Stimulated activated CD4-positive, alpha-beta T cell treated with anti-CD3 and anti-CD28 coated beads, TNF-alpha, amount 100 ng/mL, for 48 hours (primary cell): ENCODE data around the gene LTBP3.

Experiments used
- DNase-seq, 3 donors: peaks; one replicate each; pipeline ENCODE4 v3.0.0-alpha.2; 2020; ENCODE audit warnings: low read depth in 3 of 3

Gene LTBP3

DNA sequence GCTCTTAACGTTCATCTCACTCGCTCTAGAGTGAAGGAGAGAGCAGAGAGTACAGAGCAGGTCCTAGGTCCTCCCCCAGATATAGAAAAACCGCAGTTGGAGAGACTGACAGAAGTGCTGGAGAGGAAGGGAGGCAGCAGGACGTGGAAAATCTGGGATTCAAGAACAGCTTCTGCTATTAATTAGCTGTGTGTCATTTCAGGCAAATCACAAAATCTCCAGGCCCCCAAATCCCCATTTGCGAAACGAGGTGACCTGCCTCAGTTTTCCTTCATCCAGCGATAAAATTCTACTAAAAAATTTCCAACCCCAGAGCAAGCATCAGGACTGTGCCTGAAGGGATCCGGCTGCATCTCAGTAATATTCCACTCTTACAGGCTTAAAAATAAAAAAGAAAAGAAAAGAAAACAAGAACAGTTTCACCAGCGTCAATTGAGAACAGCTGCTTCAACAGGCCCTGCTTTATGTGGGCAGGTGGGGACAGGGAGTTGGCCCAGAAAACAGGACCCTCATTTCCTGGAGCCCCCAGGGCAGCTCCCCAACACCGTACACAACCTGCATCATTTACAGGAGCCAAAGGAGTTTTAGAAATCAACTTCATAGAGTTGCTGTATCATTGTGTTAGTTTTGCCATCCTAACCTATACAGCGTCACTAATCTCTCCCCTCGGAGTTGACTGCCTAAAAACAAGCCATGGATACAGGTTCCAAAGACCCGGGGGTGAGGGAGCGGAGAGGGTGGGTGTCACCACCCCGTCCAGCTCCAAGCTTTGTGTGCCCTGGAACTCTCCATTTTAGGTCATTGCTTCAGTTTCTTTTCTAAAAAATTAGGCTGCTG lies 61.6 kb downstream of the LTBP3 start:
- no peak for DNase-seq

DNA sequence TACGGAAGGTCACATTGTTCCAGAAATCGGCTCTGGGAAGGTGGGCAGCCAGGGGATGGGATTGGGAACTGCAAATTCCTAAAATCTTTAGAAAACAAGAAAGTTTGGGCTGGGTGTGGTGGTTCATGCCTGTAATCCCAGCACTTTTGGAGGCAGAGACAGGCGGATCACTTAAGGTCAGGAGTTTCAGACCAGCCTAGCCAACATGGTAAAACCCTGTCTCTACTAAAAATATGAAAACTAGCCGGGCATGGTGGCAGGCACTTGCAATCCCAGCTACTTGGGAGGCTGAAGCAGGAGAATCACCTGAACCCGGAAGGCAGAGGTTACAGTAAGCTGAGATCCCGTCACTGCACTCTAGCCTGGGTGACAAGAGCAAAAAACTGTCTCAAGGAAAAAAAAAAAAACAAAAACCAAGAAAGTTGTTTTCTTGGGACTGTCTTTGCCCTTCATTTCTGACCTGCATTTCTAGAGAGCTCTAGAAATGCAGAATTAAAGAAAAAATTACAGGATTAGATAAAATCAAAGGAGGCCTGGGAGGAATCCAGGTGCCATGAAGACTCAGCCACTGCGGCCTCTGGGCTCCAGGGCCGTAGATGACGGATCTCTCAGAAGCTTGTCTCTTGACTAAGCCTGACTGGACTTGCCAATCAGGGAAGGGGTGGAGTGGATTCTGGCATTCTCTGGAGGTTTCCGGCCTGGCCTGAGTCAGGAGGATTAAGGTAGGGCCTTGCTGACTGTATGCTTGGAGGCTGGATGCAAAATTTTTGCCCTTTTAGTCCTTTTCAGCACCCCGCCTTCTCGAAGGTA lies 64.6 kb downstream of the LTBP3 start:
- no peak for DNase-seq

DNA sequence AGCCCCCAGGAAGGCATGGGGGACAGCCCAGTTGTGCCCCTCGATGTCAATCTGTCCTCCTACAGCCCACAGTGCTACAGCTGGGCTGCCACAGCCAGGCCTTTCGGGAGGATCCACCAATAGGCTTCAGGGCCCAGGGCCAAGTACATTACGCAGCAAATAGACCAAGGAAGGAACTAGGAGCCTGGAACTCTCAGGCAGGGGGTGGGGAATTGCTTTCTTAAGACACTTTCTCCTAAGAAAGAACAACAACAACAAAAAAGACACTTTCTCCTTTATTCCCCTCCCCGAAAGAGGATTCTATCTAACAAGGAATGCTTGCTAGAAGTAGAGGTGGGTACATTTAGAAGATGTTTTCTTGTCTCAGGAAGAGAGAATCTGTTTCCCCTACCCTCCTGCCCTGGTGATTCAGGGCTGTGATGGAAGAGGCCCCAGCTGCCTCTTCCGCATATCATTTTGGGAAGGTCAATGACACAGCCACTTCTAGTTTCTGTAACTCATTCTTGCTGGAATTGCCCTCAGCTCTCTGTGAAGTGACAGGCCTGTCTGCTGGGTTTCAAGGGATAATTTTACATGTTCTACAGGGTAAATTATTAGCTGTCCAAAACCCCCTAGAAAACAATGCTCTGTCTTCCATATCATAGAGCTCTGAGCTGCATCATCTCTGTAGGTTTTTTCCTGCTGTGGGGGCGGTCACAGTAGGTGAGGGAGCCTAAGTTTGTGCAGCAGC lies 65.4 kb downstream of the LTBP3 start:
- DNase-seq, result no peak

DNA sequence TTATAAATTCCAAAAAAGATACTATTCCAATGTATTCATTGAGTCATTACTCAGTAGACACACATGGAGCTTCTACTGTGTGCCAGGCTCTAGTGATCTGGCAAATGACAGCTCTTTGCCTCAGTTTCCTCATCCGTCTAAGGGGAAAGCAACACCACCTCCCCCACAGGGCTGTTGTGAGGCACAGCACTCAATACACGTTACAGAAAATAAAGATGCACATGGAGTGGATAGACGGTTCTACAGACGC lies 65.8 kb downstream of the LTBP3 start:
- DNase-seq, result no peak

DNA sequence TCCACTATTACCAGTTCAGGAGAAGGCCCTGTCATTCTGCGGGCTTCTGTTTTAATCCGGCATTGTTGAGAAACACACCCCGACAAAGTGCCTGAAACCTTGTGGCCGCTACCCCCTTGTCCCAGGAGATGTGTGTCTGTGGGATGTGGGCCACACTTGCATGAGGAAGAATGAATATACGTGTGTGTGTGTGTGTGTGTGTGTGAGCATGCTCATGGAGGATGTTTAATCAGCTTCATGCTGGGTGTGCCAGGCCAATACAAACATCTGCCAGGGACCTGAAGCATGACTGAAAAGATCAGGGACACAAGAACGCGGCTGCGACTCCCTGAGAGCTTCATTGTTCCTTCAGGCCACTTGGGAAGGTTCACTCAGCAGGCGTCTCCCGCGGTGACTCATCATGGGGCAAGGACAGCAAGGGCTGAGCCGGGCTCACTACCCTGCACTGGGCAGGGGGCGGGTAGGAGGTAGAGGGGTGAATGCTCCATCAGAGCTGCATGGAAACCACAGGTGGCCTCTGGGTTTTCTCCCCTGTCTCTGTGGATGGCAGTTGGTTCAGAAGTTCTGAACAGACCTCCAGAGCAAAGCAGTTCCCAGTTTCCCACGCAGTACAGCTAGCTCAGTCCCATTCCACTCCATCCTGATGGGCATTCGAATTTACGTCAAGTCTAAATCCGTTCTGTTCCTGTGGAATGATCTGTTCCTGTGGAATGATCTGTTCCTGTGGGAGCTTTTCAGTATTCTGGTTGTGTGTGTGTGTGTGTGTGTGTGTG lies 66.4 kb downstream of the LTBP3 start:
- no peak for DNase-seq

DNA sequence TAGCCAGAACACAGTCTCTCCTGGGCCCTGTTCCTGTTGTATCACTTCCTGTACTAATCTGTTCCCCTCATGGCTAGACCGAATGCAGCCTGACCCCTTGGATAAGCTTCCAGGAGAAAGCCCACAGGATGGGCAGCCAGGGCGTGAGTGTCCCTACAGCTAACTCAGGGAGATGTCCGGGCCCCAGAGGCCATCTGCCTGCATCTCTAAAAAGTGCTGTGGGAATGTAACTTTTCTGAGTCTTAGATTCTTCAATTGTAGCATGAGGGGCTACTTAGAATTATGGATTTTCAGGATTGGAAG lies 67.0 kb downstream of the LTBP3 start:
- no peak for DNase-seq

DNA sequence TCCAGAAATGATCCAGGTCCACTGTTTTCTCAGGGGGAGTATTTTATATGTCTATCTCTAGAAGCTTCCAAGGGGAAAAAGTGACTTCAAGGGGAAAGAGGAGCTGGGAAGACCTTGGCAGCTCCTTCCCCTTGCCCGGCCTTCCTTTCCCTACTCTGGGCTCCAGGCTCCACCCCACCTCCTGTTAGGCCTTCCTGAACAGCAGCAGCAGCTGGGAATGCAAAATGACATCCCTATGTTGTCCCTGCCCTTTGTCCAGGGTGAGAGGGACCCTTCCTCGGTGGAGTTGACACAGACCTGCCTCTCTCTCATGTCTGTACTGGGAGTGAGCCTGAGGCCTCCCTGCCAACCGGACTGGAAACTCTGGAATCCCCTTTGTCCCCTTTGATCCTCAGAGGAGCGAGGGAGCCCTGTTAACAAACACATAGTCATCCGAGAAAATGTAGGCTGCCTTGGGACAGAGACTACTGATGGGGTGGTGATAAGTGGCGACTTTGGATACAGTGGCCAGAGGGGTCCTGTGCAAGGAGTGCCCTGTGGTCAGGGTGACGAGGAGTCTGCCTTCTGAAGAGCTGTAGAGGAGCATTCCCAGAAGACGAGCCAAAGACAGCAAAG lies 68.3 kb downstream of the LTBP3 start:
- DNase-seq, result no peak

DNA sequence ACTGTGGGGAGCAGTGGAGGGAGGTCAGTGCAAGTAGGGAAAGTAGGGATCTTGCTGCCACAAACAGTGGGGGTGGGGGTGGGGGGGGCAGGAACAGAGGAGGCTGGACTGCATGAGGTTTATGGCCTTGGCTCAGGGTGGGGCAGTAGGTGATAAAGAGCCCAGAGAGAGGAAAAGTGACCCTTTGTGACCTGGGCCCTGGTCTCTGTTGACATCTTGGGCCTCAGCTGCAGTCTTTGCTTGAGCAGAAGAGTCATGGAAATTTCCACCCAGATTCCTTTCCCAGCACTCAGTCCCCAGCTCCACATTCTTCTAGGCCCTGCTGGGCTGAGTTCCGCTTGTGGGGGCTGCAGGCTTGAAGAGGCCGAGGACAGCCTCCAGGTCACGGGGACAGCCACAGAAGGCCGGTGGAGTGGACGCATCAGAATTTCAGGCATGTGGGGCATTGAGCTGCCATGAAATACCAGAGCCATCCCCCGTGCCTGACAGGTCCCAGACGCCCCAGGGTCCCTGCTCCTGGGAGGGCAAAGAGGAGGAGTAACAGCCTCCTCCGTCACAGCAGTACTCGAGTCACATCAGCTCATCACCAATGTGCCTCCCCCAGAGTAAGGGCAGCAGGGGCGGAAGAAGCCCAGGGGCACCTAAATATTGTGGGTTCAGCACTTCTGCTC lies 69.0 kb downstream of the LTBP3 start:
- DNase-seq, result no peak
